AG10803 (cell line): ENCODE measurements around the gene PTPRD.
"Not testable (repeated sequence)": the region's sequence is repeated elsewhere in the genome, so short reads cannot be mapped to it uniquely, and the experiment has no call there.

Experiments
- DNase-seq: peaks from one replicate; pipeline ENCODE4 v3.0.0; 2010; ENCODE audit warnings: low read depth
- H3K4me3 ChIP-seq: 2 replicates; pipeline ENCODE4 v1.5.1; 2011; ENCODE audit warnings: mild to moderate bottlenecking, low read length, control low read depth
- TF ChIP-seq, protein P1 (sequence below): conservative IDR thresholded peaks from 2 replicates; pipeline ENCODE4 v1.5.1; 2011; ENCODE audit warnings: mild to moderate bottlenecking, low read length, control low read depth, inconsistent platforms

PTPRD gene

DNA sequence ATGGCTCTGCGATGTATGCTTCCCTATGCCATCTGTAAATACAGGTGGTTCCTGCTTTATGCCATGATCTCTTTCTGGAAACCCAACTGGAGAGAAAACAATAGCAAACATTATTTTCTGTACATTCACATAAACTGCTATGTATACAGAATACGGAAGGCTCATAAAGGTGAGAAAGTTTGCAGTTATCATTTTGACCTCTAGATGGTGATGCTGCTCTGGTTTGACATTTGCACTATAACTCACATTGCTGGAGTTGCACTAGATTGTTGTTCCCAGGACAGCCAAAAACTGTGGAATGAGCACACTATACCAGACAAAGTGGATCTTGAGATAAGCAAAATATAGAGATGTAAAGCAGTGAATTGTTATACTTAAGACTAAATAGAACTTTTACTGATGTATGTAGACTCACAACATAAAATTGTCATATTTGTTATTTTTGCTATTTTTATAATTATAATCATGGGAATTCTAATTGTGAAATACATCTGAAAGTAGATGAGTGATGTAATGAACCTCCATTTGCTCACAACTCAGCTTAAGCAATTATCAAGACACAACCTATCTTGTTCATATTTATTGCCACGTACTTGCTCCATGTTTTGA is 246.5 kb downstream of the PTPRD start:
- peak; percentile 1 for DNase-seq
- H3K4me3 ChIP-seq = no peak overlapping the region
- TF ChIP-seq, protein P1, sequence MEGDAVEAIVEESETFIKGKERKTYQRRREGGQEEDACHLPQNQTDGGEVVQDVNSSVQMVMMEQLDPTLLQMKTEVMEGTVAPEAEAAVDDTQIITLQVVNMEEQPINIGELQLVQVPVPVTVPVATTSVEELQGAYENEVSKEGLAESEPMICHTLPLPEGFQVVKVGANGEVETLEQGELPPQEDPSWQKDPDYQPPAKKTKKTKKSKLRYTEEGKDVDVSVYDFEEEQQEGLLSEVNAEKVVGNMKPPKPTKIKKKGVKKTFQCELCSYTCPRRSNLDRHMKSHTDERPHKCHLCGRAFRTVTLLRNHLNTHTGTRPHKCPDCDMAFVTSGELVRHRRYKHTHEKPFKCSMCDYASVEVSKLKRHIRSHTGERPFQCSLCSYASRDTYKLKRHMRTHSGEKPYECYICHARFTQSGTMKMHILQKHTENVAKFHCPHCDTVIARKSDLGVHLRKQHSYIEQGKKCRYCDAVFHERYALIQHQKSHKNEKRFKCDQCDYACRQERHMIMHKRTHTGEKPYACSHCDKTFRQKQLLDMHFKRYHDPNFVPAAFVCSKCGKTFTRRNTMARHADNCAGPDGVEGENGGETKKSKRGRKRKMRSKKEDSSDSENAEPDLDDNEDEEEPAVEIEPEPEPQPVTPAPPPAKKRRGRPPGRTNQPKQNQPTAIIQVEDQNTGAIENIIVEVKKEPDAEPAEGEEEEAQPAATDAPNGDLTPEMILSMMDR = peak; percentile 45

- DNase-seq = no peak
- TF ChIP-seq, protein P1 = no peak
- no peak overlapping the region for H3K4me3 ChIP-seq
Observed at GRCh38 chr9:10354591-10354990, 258.2 kb downstream of the PTPRD start.

- H3K4me3 ChIP-seq, DNase-seq: not testable (repeated sequence)
Observed at GRCh38 chr9:10345621-10346020, 267.2 kb downstream of the PTPRD start.

DNA sequence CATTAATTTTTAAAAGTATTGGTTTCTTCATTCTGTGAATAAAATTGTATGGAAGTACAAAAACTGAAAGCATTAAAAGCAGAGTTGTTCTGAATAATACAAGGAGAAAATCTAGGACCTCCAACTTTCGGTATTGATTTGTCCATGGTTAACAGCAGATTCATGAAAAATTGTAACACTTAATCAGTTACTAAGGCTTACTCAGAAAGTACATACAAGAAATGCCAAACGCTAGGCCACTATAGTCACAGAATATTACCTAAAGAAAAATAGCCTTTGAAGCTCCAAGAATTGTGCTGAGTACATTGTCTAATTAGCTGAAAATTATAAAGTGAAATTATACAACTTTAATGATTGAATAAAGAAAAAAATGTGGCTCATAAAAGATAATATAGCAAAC is 271.7 kb downstream of the PTPRD start:
- TF ChIP-seq, protein P1 = no peak
- no peak overlapping the region for H3K4me3 ChIP-seq
- no peak for DNase-seq

DNA sequence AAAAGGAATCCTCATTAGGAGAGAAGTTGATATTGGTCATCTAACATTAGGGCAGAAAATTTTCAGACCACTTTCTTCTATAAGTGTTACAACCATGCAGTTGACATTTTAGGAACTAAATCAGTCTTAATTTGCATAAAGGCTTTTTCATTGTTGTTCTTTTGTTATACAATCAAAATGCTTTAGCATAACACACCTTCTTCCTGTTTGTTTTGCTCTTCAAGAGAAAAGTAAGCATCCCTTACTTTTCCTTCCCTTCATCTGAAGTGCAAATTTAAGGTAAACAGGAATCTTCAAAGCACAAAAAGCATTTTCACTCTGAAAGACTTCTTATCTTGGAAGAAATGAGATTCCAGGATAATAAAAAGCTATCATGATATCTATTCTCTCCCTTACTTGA is 273.6 kb downstream of the PTPRD start:
- DNase-seq = no peak
- TF ChIP-seq, protein P1 = no peak
- no peak overlapping the region for H3K4me3 ChIP-seq

DNA sequence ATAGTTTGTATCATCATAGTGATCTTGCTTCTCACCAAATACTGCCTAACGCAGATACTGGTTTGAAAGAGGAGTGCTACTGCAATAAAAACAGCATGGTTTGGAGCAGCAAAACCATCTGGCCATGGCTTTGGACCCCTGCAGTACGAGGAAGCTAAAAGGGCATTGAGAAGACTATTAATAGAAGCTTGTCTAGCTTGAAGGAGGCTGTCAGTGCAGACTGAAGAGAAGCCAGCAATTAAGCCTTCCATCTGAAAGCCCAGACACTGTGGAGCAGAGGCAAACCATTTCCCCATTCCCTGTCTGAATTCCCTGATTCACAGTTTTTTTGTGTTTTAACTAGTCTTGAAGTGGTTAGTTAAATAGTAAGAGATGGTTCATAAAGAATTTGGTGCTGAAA is 281.6 kb downstream of the PTPRD start:
- no peak for DNase-seq
- TF ChIP-seq, protein P1 = no peak
- no peak overlapping the region for H3K4me3 ChIP-seq

GRCh38 chr9:10282084-10282483 is 330.7 kb downstream of the PTPRD start:
- no peak overlapping the region for H3K4me3 ChIP-seq
- TF ChIP-seq, protein P1 = no peak
- no peak for DNase-seq

DNA sequence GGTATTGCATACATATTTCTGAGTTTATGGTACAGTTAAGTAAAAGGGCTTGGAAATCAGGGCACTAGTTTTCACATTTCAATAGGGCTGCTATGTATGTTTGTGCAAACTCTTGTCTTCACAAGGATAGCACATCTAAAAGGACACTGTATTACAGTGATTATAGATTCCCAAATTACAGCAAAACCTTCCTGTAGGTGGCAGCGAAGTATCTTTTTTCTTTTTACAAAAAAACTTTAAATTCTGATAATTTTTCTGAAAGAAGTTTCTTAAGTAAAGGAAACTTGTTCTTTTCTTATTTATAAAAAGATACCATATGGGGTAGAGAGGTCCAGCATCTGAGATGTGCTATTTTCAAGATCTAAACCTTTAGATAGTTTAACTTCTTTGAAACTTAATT is 337.8 kb downstream of the PTPRD start:
- TF ChIP-seq, protein P1 = no peak
- no peak for DNase-seq

More for the DNA sequence above, 337.8 kb downstream of the PTPRD start:
- no peak overlapping the region for H3K4me3 ChIP-seq
